B cell (primary cell): ENCODE data around the gene DDIT4. TPM values are rescaled to one million over a fixed set of nuclear protein-coding genes. Genes with fewer than 3 reads are reported as not detected.
"Not testable (repeated sequence)": the region's sequence is repeated elsewhere in the genome, so short reads cannot be mapped to it uniquely, and the experiment has no call there.

ENCODE experiments used
- ATAC-seq: fragments of 200-7000 bp; cut with Tn5 transposase; one replicate; pipeline ENCODE4 v1.10.0; 2021; ENCODE audit warnings: low read depth, mild to moderate bottlenecking, moderate number of reproducible peaks, moderate library complexity
- CTCF ChIA-PET: fragments of 350-600 bp; sonication (Branson Sonifier 250); formaldehyde crosslinking; loops from one replicate; lab custom pipeline; 2021; ENCODE audit warnings: antibody characterized with exemption, inconsistent platforms; lab: Charles Lee
- POLR2A ChIA-PET: fragments of 350-600 bp; sonication (Branson Sonifier 250); formaldehyde crosslinking; loops from one replicate; lab custom pipeline; 2021; ENCODE audit warnings: antibody characterized with exemption; lab: Charles Lee
- DNase-seq: peaks from one replicate; pipeline ENCODE4 v3.0.0; 2013
- H2AFZ ChIP-seq: 2 replicates; pipeline ENCODE4 v1.6.1; 2012; ENCODE audit warnings: mild to moderate bottlenecking, low read depth, low read length; ENCODE audit not compliant: insufficient read depth, poor library complexity, severe bottlenecking
- H3K27ac ChIP-seq, 2 donors: 1 replicate in 1 of 2; 2 replicates in 1 of 2; pipeline ENCODE4 v1.5.1; 2012 to 2013; ENCODE audit warnings: low read length in 2 of 2, mild to moderate bottlenecking in 2 of 2, moderate library complexity in 1 of 2
- H3K27me3 ChIP-seq, 4 experiments: fragments of 200-600 bp in 1 of 4; sonication (generic) in 1 of 4; replicated peaks in 1 of 4; 1 replicate in 2 of 4; 2 replicates in 2 of 4; pipeline versions ENCODE4 v1.6.1 to v1.7.0; 2013 to 2016; ENCODE audit warnings: low read length in 3 of 4, mild to moderate bottlenecking in 2 of 4, mixed read lengths in 1 of 4, moderate library complexity in 1 of 4; ENCODE audit not compliant: insufficient read depth in 4 of 4, control insufficient read depth in 3 of 4; ENCODE audit errors: control extremely low read depth in 1 of 4
- H3K36me3 ChIP-seq, 2 experiments: replicated peaks in 1 of 2; 1 replicate in 1 of 2; 2 replicates in 1 of 2; pipeline versions ENCODE4 v1.6.1 to v1.7.1; 2013; ENCODE audit warnings: low read length in 1 of 2; ENCODE audit not compliant: insufficient read depth in 2 of 2, control insufficient read depth in 1 of 2; ENCODE audit errors: control extremely low read depth in 1 of 2, extremely low read depth in 1 of 2
- H3K4me1 ChIP-seq, 2 donors: fragments of 200-600 bp in 1 of 2; sonication (generic) in 1 of 2; 1 replicate in 1 of 2; 2 replicates in 1 of 2; pipeline versions ENCODE4 v1.5.1 to v1.6.1; 2013 to 2017; ENCODE audit warnings: low read length in 2 of 2; ENCODE audit not compliant: control insufficient read depth in 2 of 2, insufficient read depth in 2 of 2
- H3K4me2 ChIP-seq: replicated peaks from 2 replicates; pipeline ENCODE3; 2012; ENCODE audit warnings: mild to moderate bottlenecking, low read depth, low read length; ENCODE audit not compliant: poor library complexity, severe bottlenecking
- H3K4me3 ChIP-seq, 5 experiments: fragments of 200-600 bp in 1 of 5; sonication (generic) in 1 of 5; 1 replicate in 3 of 5; 2 replicates in 2 of 5; pipeline versions ENCODE4 v1.5.1 to v1.7.0; 2011 to 2016; ENCODE audit warnings: low read length in 4 of 5, mild to moderate bottlenecking in 4 of 5, low read depth in 2 of 5, control low read depth in 1 of 5, moderate library complexity in 1 of 5; ENCODE audit not compliant: insufficient read depth in 1 of 5; ENCODE audit errors: control extremely low read depth in 1 of 5, extremely low read depth in 1 of 5
- H3K79me2 ChIP-seq: fragments of 200-600 bp; sonication (generic); one replicate; pipeline ENCODE4 v1.6.0; 2016; ENCODE audit warnings: low read length; ENCODE audit not compliant: control insufficient read depth, insufficient read depth
- H3K9ac ChIP-seq: fragments of 200-600 bp; sonication (generic); 2 replicates; pipeline ENCODE4 v1.6.1; 2017; ENCODE audit warnings: mild to moderate bottlenecking, low read length, moderate library complexity
- H3K9me3 ChIP-seq, 3 donors: one replicate each; pipeline versions ENCODE4 v1.6.1 to v1.7.1; 2013; ENCODE audit warnings: low read length in 2 of 3; ENCODE audit not compliant: control insufficient read depth in 2 of 3, insufficient read depth in 1 of 3; ENCODE audit errors: control extremely low read depth in 1 of 3
- H4K20me1 ChIP-seq: 2 replicates; pipeline ENCODE4 v1.6.0; 2012; ENCODE audit warnings: mild to moderate bottlenecking, low read length; ENCODE audit not compliant: insufficient read depth, control insufficient read depth, poor library complexity, severe bottlenecking
- H3K27ac Mint-ChIP-seq: one replicate; pipeline ENCODE4 v1.8.0; 2021; ENCODE audit warnings: mixed read lengths
- H3K27me3 Mint-ChIP-seq: one replicate; pipeline ENCODE4 v1.8.0; 2021; ENCODE audit warnings: mixed read lengths
- H3K4me1 Mint-ChIP-seq: one replicate; pipeline ENCODE4 v1.8.0; 2021; ENCODE audit warnings: mixed read lengths
- H3K4me3 Mint-ChIP-seq: one replicate; pipeline ENCODE4 v1.8.0; 2021; ENCODE audit warnings: mixed read lengths
- H3K9me3 Mint-ChIP-seq: one replicate; pipeline ENCODE4 v1.8.0; 2022; ENCODE audit warnings: mixed read lengths; ENCODE audit not compliant: insufficient read depth
- CTCF ChIP-seq: fragments of 200-600 bp; IDR thresholded peaks from one replicate; pipeline ENCODE4 v1.8.0; 2022; ENCODE audit warnings: antibody characterized with exemption, mild to moderate bottlenecking
- EZH2 ChIP-seq: IDR thresholded peaks from 2 replicates; pipeline ENCODE4 v1.6.1; 2012; ENCODE audit warnings: borderline replicate concordance, low read depth, mild to moderate bottlenecking, moderate library complexity, low read length; ENCODE audit not compliant: insufficient read depth, poor library complexity, severe bottlenecking
- WGBS: methylation state at CpG from one replicate; pipeline ENCODE4 v1.1.5; 2013; ENCODE audit warnings: missing lambda C conversion rate; ENCODE audit not compliant: insufficient coverage; 5-methylcytosine and 5-hydroxymethylcytosine counted together
- intact Hi-C: fragments of 100-400 bp; cut with micrococcal nuclease; formaldehyde crosslinking; loops from one replicate; pipeline ENCODE4 v1.10.0; 2022
- polyA plus RNA-seq: library from polyadenylated mRNA; depleted of rRNA; stranded (reverse); fragments of >200 nt; gene quantifications from 2 replicates; pipeline ENCODE4 v1.2.3, GENCODE V29; 2012
- total RNA-seq, 2 donors: library from RNA; stranded (reverse); fragments of 120-200 nt in 1 of 2; gene quantifications; 1 replicate in 1 of 2; 2 replicates in 1 of 2; pipeline versions ENCODE4 v1.2.3 to v1.2.4, GENCODE V29; 2013 to 2022

DDIT4 gene
- total and polyA plus RNA-seq, 2 donors (not counting 1 experiment from before 2014, with no cell fraction given): 102 to 110 TPM

- Histone ChIP-seq H3K36me3 (no peaks in the 10 kb centered on the region), H3K79me2 (no peaks in the 10 kb centered on the region), H4K20me1 (no peaks in the 10 kb centered on the region), H2AFZ (no peak overlapping the region), H3K4me2 (no peak overlapping the region), H3K27ac (peak overlapping the region in 1 of 2 donors; percentile 15), H3K9me3 (no peaks in the 10 kb centered on the region), H3K27me3 (no peaks in the 10 kb centered on the region), H3K4me1 (peaks cover 17 to 22% of the 10 kb centered on the region in 2 donors), H3K4me3 (no peak overlapping the region), H3K9ac (no peak overlapping the region)
- intact Hi-C loops: no loop called here
- peak overlapping the region; percentile 86 for H3K27ac Mint-ChIP-seq
- WGBS: 65% methylated on average over 2 of the region's 6 CpGs
- POLR2A ChIA-PET: interaction anchor here (1.3 to 3.6 kb wide), 3 partner anchors 18 to 28 kb away, joined by 4 to 16 read pairs (median 7); partner anchors contain the start of gene DDIT4
- H3K9me3 Mint-ChIP-seq: no peaks in the 10 kb centered on the region
- ATAC-seq: no peak
- no peak overlapping the region for H3K4me3 Mint-ChIP-seq
- no peaks in the 10 kb centered on the region for H3K27me3 Mint-ChIP-seq
- CTCF ChIA-PET: interaction anchor here (0.9 to 4.0 kb wide), 4 partner anchors 15 to 73 kb away, joined by 4 to 20 read pairs (median 5); no protein-coding TSS in a partner anchor
- no peak for DNase-seq
- no peak for TF ChIP-seq EZH2
- TF ChIP-seq CTCF: no peak
- peaks cover 40% of the 10 kb centered on the region for H3K4me1 Mint-ChIP-seq
These were observed 18.5 kb downstream of the DDIT4 start for GRCh38 chr10:72292223-72292691.

- CTCF ChIA-PET: no interaction called here
- peaks cover 0 to 3% (median 0%) of the 10 kb centered on the region in 3 donors for H3K9me3 ChIP-seq
- peaks cover 27 to 35% of the 10 kb centered on the region in 2 donors for H3K4me1 ChIP-seq
- H3K36me3 ChIP-seq: no peaks in the 10 kb centered on the region
- H3K4me3 ChIP-seq: no peak overlapping the region
- no peak for ATAC-seq
- H3K27me3 ChIP-seq: no peaks in the 10 kb centered on the region
- Mint-ChIP-seq H3K9me3 (no peaks in the 10 kb centered on the region), H3K27me3 (no peaks in the 10 kb centered on the region), H3K27ac (peak overlapping the region; percentile 99), H3K4me3 (peak overlapping the region; percentile 82), H3K4me1 (peaks cover 55% of the 10 kb centered on the region)
- WGBS: 98% methylated on average over 7 of the region's 8 CpGs
- no peaks in the 10 kb centered on the region for H4K20me1 ChIP-seq
- POLR2A ChIA-PET: interaction anchor here (0.6 to 0.9 kb wide), 6 partner anchors 14 to 208 kb away, joined by 3 to 9 read pairs (median 4); no protein-coding TSS in a partner anchor
- H3K4me2 ChIP-seq: peak overlapping the region; percentile 94
- intact Hi-C loops: no loop called here
- H3K79me2 ChIP-seq: no peaks in the 10 kb centered on the region
- H2AFZ ChIP-seq: no peak overlapping the region
- H3K27ac ChIP-seq: peak overlapping the region; percentile 99 to 100
- no peak for DNase-seq
- TF ChIP-seq CTCF (no peak), EZH2 (no peak)
- H3K9ac ChIP-seq: no peak overlapping the region
These were observed 21.7 kb downstream of the DDIT4 start for GRCh38 chr10:72295330-72295910.

GRCh38 chr10:72296829-72297280 is 23.1 kb downstream of the DDIT4 start:
- intact Hi-C loops: loop anchor here (1.0 to 2.0 kb wide), 8 partner anchors 23 to 460 kb away; partner anchors contain the start of genes DDIT4 and PSAP
- Histone ChIP-seq H3K4me1 (peaks cover 27 to 37% of the 10 kb centered on the region in 2 donors), H3K4me3 (peak overlapping the region in 4 of 5 experiments; percentile 48 to 90 (median 70)), H3K9ac (peak overlapping the region; percentile 58), H3K27ac (peak overlapping the region; percentile 99 to 100), H3K4me2 (peak overlapping the region; percentile 94)
- H3K79me2 ChIP-seq, H3K9me3 Mint-ChIP-seq, H3K27me3 Mint-ChIP-seq, H3K9me3 ChIP-seq, DNase-seq, H2AFZ ChIP-seq, ATAC-seq, H4K20me1 ChIP-seq, H3K27me3 ChIP-seq, H3K36me3 ChIP-seq: not testable (repeated sequence)
- POLR2A ChIA-PET: interaction anchor here (0.6 to 3.6 kb wide), 20 partner anchors 9 to 388 kb away, joined by 3 to 140 read pairs (median 8); partner anchors contain the start of genes ANAPC16, ASCC1, DDIT4 and SPOCK2
- H3K4me1 Mint-ChIP-seq: peaks cover 65% of the 10 kb centered on the region
- H3K27ac Mint-ChIP-seq: peak overlapping the region; percentile 99
- H3K4me3 Mint-ChIP-seq: peak overlapping the region; percentile 92
- whole genome bisulfite sequencing: 2% methylated on average over 8 of the region's 19 CpGs
- CTCF ChIA-PET: interaction anchor here (0.6 to 3.2 kb wide), 17 partner anchors 11 to 400 kb away, joined by 3 to 29 read pairs (median 5); partner anchors contain the start of genes ANAPC16, ASCC1 and DDIT4
